ENCODE results near the gene C17orf113.

Gene C17orf113

DNA sequence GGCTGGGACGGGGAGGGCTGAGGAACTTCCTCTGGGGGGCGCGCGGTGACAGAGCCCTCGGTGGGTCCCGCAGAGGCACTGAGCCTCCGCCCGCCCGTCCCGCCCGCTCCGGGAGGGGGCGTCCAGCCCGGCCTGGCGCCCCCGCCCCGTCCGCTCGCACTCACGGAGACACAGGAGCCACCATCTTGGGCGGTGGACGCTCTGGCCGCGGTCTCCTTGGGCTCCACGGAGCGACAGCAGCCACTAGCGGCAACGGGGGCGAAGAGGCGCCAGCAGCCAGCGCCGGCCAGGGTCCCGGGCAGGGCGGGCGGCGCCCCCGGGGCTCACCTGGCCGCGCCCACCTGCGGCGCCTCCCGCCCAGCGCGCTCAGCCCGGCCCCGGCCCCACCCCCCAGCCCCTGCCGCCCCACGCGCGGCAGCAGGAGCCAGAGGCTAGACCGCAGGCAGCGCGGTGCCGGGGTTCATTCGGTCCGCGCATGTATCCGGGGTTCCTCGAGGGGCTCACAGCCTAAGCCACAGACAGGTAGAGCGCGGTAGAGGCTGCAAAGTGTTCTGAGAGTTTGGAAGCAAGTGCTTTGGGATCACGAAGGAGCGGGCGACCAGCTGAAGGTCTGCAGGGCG, at the start of gene C17orf113:
C17orf113 (minus strand) TSS at position 209 of the 620 bp plus-strand sequence. CDS start 7,225 bp downstream, outside the sequence.
- peak in 1 of 2 donors; percentile 20 for DNase-seq (ENCODE audit: low read depth in 1 of 2, low spot score in 1 of 2)

DNA sequence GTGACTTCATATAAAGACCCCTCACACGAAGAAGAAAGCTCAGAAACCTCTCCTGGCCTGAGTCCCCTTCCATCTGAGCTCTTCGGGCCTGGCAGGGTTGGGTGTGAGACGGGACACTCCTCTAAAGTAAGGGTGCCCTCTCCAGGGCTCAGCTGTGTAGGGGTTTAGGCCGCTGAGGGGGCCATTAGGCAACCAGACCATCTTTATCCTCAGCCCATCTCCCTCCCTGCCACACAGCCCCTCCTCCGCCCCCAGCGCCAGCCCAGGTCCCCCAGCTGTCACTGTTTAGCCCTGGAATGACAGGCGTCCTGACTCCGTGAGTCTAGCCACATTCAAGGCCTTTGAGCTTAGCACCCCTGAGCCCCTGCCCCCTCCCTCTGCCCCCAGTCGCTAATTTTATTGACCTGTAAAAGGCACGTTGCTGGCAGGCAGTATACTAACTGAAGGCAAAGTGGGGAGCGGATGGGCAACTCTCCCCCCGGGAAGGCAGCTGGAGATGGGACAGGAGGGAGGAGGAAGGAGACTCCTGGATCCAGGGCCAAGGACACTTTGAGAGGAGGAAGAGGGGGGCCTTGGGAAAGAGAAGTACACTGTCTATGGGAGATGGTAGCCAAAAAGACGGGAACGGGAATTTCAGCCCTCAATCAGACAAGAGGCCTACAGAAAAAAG, 48.5 kb upstream of the C17orf113 start:
- no peak for DNase-seq (ENCODE audit: low read depth in 1 of 2, low spot score in 1 of 2)

GRCh38 chr17:42097691-42098631, 47.6 kb upstream of the C17orf113 start, which contains the start of gene ZNF385C:
Gene ZNF385C, minus strand, starts transcription at chr17:42098473. Its CDS starts 35,417 bp downstream, at chr17:42063056.
- no peak for DNase-seq (ENCODE audit: low read depth in 1 of 2, low spot score in 1 of 2)

- DNase-seq (ENCODE audit: low read depth in 1 of 2, low spot score in 1 of 2), result no peak
These were observed 46.1 kb upstream of the C17orf113 start for GRCh38 chr17:42096360-42097111.

DNA sequence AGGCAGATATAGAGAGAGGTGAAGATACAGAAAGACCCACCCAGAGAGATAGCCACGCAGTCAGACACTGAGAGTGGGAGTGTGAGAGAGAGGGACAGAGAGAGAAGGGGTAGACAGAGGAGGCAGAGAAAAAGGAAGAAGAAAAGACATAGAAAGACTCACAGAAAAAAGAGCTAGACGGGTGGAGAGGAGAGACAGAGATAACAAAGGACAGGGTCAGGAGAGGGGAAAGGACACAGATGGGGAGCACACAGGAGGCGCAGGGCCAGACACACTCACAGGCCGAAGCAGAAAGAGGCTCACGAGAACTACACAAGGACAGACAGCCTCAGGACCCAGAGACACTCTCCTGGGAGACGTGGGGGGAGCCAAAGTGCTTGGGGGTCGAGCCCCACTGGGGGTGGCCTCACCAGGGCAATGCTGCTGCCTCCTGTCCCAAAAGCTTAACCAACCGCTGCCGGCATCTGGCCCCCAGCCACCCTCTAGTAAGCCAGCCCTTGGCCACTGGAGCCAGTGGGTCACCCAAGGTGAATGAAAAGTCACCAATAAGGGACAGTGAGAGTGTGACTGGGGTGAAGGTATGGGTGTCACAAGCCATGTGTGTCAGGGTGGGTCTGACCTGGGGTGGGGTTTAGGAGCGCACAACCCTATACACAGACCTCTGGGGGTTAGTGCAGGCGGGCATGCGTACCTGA, 44.1 kb upstream of the C17orf113 start:
- no peak for DNase-seq (ENCODE audit: low read depth in 1 of 2, low spot score in 1 of 2)

DNA sequence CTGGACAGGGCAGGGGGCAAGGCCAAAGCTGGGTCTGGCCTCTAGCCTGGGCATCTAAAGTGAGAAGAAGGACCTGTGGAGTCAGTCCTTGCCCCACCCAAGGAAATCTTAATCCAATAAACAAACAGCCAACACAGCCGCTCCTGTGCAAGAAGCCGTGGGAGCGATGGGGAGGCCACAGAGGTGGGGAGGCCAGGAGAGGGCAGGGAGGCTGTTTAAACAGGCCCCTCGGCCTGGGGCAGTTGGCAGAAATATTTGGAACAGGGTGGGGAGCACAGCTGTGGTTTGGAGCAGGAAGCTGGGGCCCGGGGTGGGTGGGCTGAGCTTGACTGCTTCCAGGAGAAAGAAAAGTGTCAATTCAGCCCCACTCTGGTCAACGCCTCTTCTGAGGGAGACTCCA, 42.5 kb upstream of the C17orf113 start:
- no peak for DNase-seq (ENCODE audit: low read depth in 1 of 2, low spot score in 1 of 2)

DNA sequence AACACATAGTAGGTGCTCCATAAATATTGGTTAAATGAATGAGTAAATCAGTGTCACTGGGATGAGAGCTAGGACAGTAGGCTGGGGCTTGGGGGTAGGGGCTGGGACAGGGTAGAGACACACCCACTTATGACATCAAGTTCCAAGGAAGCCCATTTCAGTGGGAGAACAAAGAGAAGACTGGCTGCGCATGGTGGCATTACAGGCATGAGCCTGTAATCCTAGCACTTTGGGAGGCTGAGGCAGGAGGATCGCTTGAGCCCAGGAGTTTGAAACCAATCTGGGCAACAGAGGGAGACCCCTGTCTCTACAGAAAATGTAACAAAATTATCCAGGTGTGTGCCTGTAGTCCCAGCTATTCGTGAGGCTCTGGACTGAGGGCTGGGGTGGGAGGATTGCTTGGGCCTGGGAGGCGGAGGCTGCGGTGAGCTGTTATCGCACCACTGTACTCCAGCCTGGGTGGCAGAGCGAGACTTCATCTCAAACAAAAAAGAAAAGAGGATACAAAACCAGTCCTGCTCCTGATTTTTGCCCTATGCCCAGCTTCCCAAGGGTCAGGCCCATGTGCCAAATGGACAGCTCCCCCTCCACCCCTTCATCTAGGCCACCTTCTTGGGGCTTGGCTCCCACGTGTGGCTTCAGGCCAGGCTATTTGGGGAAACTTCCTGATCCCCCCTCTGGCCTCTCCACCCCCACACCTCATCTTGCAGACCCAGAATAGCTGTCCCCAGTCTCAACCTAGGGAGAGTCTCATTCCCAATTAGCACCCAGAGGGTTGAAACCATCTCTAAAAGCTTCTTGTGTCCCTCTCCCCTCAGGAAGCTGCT, 40.8 kb upstream of the C17orf113 start:
- DNase-seq (ENCODE audit: low read depth in 1 of 2, low spot score in 1 of 2), result no peak

DNA sequence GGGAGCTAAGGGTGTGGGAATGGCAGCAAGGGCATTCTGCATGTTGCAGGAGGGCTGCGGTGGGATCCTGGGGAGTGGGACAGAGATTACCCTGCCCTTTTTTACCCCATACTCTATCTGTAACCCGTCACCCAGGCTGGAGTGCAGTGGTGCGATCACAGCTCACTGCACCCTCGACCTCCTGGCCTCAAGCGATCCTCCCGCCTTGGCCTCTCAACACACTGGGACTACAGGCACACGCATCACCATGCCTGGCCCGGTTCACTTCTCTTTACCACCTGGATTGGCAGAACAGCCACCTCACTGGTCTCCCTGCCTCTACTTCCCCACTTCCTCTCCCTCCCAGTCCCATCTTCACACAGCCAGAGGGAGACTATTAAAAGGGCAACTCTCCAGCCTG, 38.3 kb upstream of the C17orf113 start:
- no peak for DNase-seq (ENCODE audit: low read depth in 1 of 2, low spot score in 1 of 2)

- no peak for DNase-seq (ENCODE audit: low read depth in 1 of 2, low spot score in 1 of 2)
These were observed 37.6 kb upstream of the C17orf113 start for GRCh38 chr17:42087736-42088705.

DNA sequence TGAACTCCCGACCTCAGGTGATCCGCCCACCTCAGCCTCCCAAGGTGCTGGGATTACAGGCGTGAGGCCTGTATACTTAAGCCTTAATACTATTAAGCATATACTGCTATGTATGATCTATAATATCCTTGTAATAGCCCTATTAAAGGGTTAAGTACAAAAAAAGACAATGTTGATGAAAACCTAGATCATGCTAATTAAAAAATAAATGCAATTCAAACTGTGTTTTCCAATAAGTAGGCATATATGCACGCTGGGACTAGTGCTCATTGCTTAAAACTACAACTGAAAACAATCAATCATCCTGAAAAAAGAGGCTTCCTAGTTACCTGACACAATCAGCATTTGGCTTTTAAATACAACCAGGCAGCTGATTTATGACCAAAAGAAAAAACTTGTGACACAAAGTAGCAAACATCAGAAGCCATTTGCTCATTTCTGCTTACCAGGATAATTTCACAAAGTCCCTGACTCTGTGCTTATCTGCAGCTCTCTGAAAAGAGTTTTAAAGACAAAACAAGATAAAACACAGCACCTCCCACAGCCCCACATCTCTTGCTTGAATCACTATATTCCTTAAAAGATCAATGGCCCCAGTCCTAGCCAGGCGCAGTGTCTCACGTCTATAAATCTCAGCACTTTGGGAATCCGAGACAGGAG, 36.8 kb upstream of the C17orf113 start:
- DNase-seq (ENCODE audit: low read depth in 1 of 2, low spot score in 1 of 2), result no peak

- no peak for DNase-seq (ENCODE audit: low read depth in 1 of 2, low spot score in 1 of 2)
These were observed 31.2 kb upstream of the C17orf113 start for GRCh38 chr17:42081516-42082129.

GRCh38 chr17:42079541-42079940, 29.1 kb upstream of the C17orf113 start:
- DNase-seq (ENCODE audit: low read depth in 1 of 2, low spot score in 1 of 2), result no peak

DNA sequence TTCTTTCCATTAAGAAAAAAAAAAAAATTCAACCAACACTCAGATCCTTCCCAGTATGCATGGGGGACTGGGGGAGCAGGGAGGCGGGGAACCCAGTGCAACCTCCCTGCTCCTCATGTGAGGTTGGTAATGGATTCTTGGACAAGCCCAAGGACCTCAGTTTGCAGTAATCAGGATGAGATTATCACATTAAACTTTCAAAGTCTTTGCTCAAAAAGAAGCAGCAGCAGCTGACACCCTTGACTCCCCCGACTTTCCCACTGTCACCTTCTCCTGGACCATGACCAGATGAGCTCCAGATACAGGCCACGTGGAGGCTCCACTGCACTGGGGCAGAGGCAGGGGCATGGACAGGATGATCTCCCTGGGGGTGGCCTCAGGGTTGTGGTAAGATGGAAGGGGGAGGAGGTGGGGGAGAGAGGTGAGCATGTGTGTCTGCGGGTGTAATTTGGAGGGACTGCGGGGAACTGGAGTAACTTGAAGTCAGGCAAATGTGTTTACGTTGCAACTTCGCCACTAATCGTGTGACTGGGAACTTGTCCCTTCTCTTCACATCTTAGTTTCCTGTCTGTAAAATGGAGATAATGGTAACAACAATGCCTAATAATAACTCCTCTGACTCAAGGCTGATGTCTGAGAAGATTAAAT, 28.1 kb upstream of the C17orf113 start:
- DNase-seq (ENCODE audit: low read depth in 1 of 2, low spot score in 1 of 2), result no peak

DNA sequence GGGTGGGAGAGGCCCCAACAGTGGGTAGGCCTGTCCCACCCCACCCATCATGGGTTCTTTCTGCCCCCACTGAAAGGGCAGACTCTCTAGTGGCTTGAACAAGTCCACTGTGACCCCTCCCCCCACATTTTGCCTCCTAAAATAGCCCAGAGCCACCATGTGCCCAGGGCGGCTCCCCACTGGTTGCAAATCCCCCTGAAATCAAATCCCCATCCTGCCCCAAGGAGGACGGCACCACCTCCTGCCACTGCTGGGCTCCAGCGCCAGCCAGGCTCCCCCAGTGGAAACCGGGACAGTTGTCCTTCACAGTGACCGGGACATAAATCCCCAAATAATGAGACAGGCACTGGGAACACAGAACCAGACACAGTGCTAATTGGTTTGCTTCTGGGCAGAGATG, 27.4 kb upstream of the C17orf113 start:
- DNase-seq (ENCODE audit: low read depth in 1 of 2, low spot score in 1 of 2), result no peak

GRCh38 chr17:42076797-42077559, 26.6 kb upstream of the C17orf113 start:
- DNase-seq (ENCODE audit: low read depth in 1 of 2, low spot score in 1 of 2), result no peak

DNA sequence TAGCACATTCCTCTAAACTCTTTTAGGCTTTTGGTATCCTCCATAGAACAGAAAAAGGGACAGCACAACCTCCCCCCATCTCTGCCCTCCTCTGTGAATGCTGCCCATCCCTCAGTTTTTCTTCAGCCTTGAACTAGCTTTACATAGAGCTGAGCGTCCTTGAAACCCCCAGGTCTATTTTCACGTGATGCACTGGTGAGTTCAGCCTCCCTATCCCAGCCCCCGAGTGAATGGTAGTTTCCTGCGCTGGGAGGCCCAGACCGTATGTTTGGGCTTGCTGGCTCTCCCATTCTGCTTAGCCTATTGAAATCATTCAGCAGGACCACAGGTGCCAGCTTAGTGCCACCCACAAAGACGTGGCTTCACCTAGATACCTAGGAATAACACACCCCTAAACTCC, 25.4 kb upstream of the C17orf113 start:
- DNase-seq (ENCODE audit: low read depth in 1 of 2, low spot score in 1 of 2), result no peak
